ENCODE measurements around the gene HDAC10.

GRCh38 chr22:50281384-50281760 lies 30.3 kb upstream of the HDAC10 start:
- no peak for TF ChIP-seq POLR2AphosphoS5 (IDR thresholded peaks at IDR 0.05; ENCODE audit: low read depth, low read length)
- no peak for TF ChIP-seq EP300 (IDR thresholded peaks at IDR 0.05; ENCODE audit: borderline replicate concordance in 1 of 2, low read depth in 1 of 2, low read length in 1 of 2)
- TF ChIP-seq ELF1 (IDR thresholded peaks at IDR 0.05): no peak
- no peak for TF ChIP-seq CTCF (IDR thresholded peaks at IDR 0.05)
- TF ChIP-seq TEAD4 (IDR thresholded peaks at IDR 0.05; ENCODE audit: borderline replicate concordance, insufficient read depth): no peak
- TF ChIP-seq REST (IDR thresholded peaks at IDR 0.05; ENCODE audit: low read depth, low read length): no peak
- TF ChIP-seq USF1 (IDR thresholded peaks at IDR 0.05; ENCODE audit: borderline replicate concordance, low read depth): no peak
- no peak for TF ChIP-seq TCF12 (IDR thresholded peaks at IDR 0.05)
- no peak for TF ChIP-seq NRF1 (IDR thresholded peaks at IDR 0.05; ENCODE audit: low read depth, low read length)
- no peak for TF ChIP-seq RAD21 (IDR thresholded peaks at IDR 0.05; ENCODE audit: low read length)
- no peak for TF ChIP-seq JUND (IDR thresholded peaks at IDR 0.05)
- TF ChIP-seq YY1 (IDR thresholded peaks at IDR 0.05; ENCODE audit: low read depth): no peak
- TF ChIP-seq GATA2 (CRISPR knock-in tag; IDR thresholded peaks at IDR 0.05): no peak
- TF ChIP-seq RCOR1 (IDR thresholded peaks at IDR 0.05; ENCODE audit: low read length): no peak
